ENCODE measurements around the gene FKBP5.
"Not testable (repeated sequence)": the region's sequence is repeated elsewhere in the genome, so short reads cannot be mapped to it uniquely, and the experiment has no call there.

Gene FKBP5

GRCh38 chr6:35688605-35689322 lies at the start of gene FKBP5:
FKBP5 (minus strand) TSS chr6:35688915; CDS start chr6:35642824, 46,091 bp downstream.
- DNase-seq = no peak

GRCh38 chr6:35737413-35738211 lies 48.9 kb upstream of the FKBP5 start:
- peak; percentile 25 for DNase-seq

- no peak for DNase-seq
These were observed 48.3 kb upstream of the FKBP5 start, which contains the start of gene ARMC12 for GRCh38 chr6:35736982-35737412. ARMC12 (plus strand) TSS chr6:35737032; CDS start chr6:35737109, 77 bp downstream.

- no peak for DNase-seq
These were observed 47.7 kb upstream of the FKBP5 start for GRCh38 chr6:35736253-35736894.

- DNase-seq = no peak
These were observed 46.7 kb upstream of the FKBP5 start for GRCh38 chr6:35735452-35735851.

GRCh38 chr6:35734319-35734718 lies 45.6 kb upstream of the FKBP5 start:
- not testable (repeated sequence) for DNase-seq

GRCh38 chr6:35733633-35734032 lies 44.9 kb upstream of the FKBP5 start:
- no peak for DNase-seq

GRCh38 chr6:35731736-35732532 lies 43.2 kb upstream of the FKBP5 start:
- DNase-seq = no peak

GRCh38 chr6:35731414-35731735 lies 42.7 kb upstream of the FKBP5 start:
- no peak for DNase-seq

- DNase-seq = no peak
These were observed 42.2 kb upstream of the FKBP5 start for GRCh38 chr6:35730745-35731413.

GRCh38 chr6:35729722-35730121 lies 41.0 kb upstream of the FKBP5 start:
- DNase-seq = no peak

GRCh38 chr6:35728683-35729678 lies 40.3 kb upstream of the FKBP5 start:
- no peak for DNase-seq

GRCh38 chr6:35727935-35728682 lies 39.4 kb upstream of the FKBP5 start:
- peak; percentile 47 for DNase-seq

- DNase-seq = no peak
These were observed 38.7 kb upstream of the FKBP5 start for GRCh38 chr6:35727231-35727934.

GRCh38 chr6:35725721-35726438 lies 37.2 kb upstream of the FKBP5 start:
- DNase-seq = no peak

GRCh38 chr6:35725081-35725708 lies 36.5 kb upstream of the FKBP5 start:
- no peak for DNase-seq

- no peak for DNase-seq
These were observed 35.8 kb upstream of the FKBP5 start for GRCh38 chr6:35724471-35724870.

- no peak for DNase-seq
These were observed 35.3 kb upstream of the FKBP5 start for GRCh38 chr6:35724059-35724458.
